Ishikawa (cell line): ENCODE measurements around the gene ZNF622.

Experiments used
- EP300 ChIP-seq: IDR thresholded peaks from 2 replicates; pipeline ENCODE4 v1.6.1; 2012; ENCODE audit warnings: borderline replicate concordance
- TF ChIP-seq, protein P1 (sequence below): IDR thresholded peaks from 2 replicates; pipeline ENCODE4 v1.6.1; 2012; ENCODE audit warnings: low read depth, mild to moderate bottlenecking

DNA sequence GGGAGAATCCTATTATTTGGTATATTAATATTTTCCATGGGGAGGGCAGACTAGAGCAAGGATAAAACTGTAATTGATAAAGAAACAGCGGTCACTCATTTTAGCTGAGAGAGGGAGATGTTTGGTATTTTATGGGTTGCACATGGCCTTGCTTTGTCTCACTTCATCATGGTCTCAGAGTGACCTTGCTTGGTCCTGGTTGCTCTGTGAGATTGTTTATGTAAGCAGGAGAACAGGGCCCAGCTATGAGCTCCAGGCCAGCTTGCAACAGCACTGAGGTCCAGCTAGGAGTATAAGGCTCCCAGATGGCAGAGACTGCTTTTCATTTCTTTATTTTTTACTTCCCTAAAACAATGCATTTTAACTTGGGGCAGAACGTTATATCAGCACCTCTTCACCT is 50.7 kb downstream of the ZNF622 start:
- TF ChIP-seq EP300 = no peak
- TF ChIP-seq, protein P1, sequence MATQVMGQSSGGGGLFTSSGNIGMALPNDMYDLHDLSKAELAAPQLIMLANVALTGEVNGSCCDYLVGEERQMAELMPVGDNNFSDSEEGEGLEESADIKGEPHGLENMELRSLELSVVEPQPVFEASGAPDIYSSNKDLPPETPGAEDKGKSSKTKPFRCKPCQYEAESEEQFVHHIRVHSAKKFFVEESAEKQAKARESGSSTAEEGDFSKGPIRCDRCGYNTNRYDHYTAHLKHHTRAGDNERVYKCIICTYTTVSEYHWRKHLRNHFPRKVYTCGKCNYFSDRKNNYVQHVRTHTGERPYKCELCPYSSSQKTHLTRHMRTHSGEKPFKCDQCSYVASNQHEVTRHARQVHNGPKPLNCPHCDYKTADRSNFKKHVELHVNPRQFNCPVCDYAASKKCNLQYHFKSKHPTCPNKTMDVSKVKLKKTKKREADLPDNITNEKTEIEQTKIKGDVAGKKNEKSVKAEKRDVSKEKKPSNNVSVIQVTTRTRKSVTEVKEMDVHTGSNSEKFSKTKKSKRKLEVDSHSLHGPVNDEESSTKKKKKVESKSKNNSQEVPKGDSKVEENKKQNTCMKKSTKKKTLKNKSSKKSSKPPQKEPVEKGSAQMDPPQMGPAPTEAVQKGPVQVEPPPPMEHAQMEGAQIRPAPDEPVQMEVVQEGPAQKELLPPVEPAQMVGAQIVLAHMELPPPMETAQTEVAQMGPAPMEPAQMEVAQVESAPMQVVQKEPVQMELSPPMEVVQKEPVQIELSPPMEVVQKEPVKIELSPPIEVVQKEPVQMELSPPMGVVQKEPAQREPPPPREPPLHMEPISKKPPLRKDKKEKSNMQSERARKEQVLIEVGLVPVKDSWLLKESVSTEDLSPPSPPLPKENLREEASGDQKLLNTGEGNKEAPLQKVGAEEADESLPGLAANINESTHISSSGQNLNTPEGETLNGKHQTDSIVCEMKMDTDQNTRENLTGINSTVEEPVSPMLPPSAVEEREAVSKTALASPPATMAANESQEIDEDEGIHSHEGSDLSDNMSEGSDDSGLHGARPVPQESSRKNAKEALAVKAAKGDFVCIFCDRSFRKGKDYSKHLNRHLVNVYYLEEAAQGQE = no peak
